HG03442 (cell line): Measurements from ENCODE around the gene TREML2.

Source experiments
- ATAC-seq: cut with Tn5 transposase; IDR thresholded peaks from one replicate; pipeline ENCODE4 v1.9.1; 2021; ENCODE audit warnings: mild to moderate bottlenecking, moderate library complexity; ENCODE audit not compliant: unreplicated experiment

Gene TREML2

GRCh38 chr6:41179163-41179562 lies 21.8 kb downstream of the TREML2 start:
- no peak for ATAC-seq

GRCh38 chr6:41177695-41178094 lies 23.3 kb downstream of the TREML2 start:
- ATAC-seq = no peak

- ATAC-seq = no peak
Observed at GRCh38 chr6:41177287-41177686, 23.7 kb downstream of the TREML2 start.

GRCh38 chr6:41176189-41176588 lies 24.8 kb downstream of the TREML2 start:
- no peak for ATAC-seq

GRCh38 chr6:41175084-41175483 lies 25.9 kb downstream of the TREML2 start:
- ATAC-seq = no peak

GRCh38 chr6:41174610-41175009 lies 26.3 kb downstream of the TREML2 start:
- no peak for ATAC-seq

- ATAC-seq = no peak
Observed at GRCh38 chr6:41171908-41172307, 29.0 kb downstream of the TREML2 start.

GRCh38 chr6:41170547-41171160 lies 30.3 kb downstream of the TREML2 start:
- no peak for ATAC-seq

- ATAC-seq = no peak
Observed at GRCh38 chr6:41167173-41167963, 33.6 kb downstream of the TREML2 start.

GRCh38 chr6:41164551-41165120 lies 36.3 kb downstream of the TREML2 start:
- no peak for ATAC-seq

GRCh38 chr6:41163419-41163717 lies 37.6 kb downstream of the TREML2 start:
- no peak for ATAC-seq

GRCh38 chr6:41162687-41163418 lies 38.1 kb downstream of the TREML2 start, which contains the start of gene TREM2:
Gene TREM2 (minus strand): TSS chr6:41163116. CDS start chr6:41163082, 34 bp downstream.
- no peak for ATAC-seq

- ATAC-seq = no peak
Observed at GRCh38 chr6:41161851-41162552, 38.9 kb downstream of the TREML2 start.

GRCh38 chr6:41161380-41161779 lies 39.6 kb downstream of the TREML2 start:
- no peak for ATAC-seq

- no peak for ATAC-seq
Observed at GRCh38 chr6:41160933-41161332, 40.0 kb downstream of the TREML2 start.

- no peak for ATAC-seq
Observed at GRCh38 chr6:41159415-41160082, 41.4 kb downstream of the TREML2 start.

- no peak for ATAC-seq
Observed at GRCh38 chr6:41157323-41157722, 43.6 kb downstream of the TREML2 start.

GRCh38 chr6:41156771-41157170 lies 44.2 kb downstream of the TREML2 start:
- no peak for ATAC-seq

- ATAC-seq = no peak
Observed at GRCh38 chr6:41156001-41156400, 44.9 kb downstream of the TREML2 start.

GRCh38 chr6:41155132-41155805 lies 45.7 kb downstream of the TREML2 start:
- ATAC-seq = no peak
